H1 (cell line): ENCODE data around the gene RETSAT. TPM values are rescaled to one million over a fixed set of nuclear protein-coding genes. Genes with fewer than 3 reads are reported as not detected.

Experiments used
- CTCF ChIA-PET: fragments of 300-600 bp; sonication (Branson Sonifier 250); formaldehyde crosslinking; loops from one replicate; lab custom pipeline; 2021; ENCODE audit not compliant: partially characterized antibody; lab: Charles Lee
- POLR2A ChIA-PET: fragments of 300-600 bp; sonication (Branson Sonifier 250); formaldehyde crosslinking; loops from one replicate; lab custom pipeline; 2021; ENCODE audit warnings: inconsistent platforms; ENCODE audit not compliant: partially characterized antibody; lab: Charles Lee
- DNase-seq, 2 experiments: peaks; one replicate each; pipeline versions ENCODE4 v3.0.0 to v3.0.0-alpha.2; 2010 to 2022; ENCODE audit warnings: low spot score in 2 of 2, low read depth in 1 of 2, mixed read lengths in 1 of 2
- FAIRE-seq: peaks from 2 replicates; lab custom pipeline; 2011; peaks lifted over from hg19 to GRCh38; lab: Jason Lieb, UNC
- H2AFZ ChIP-seq: 2 replicates; pipeline ENCODE4 v1.8.1; 2012; ENCODE audit warnings: low read length, inconsistent platforms
- H2AK5ac ChIP-seq: 2 replicates; pipeline ENCODE4 v1.6.1; 2013; ENCODE audit warnings: low read depth, low read length
- H2BK120ac ChIP-seq: replicated peaks from 2 replicates; pipeline ENCODE3; 2013; ENCODE audit warnings: low read depth, low read length, inconsistent platforms
- H2BK12ac ChIP-seq: 2 replicates; pipeline ENCODE4 v1.6.1; 2013; ENCODE audit warnings: low read depth, low read length
- H2BK15ac ChIP-seq: 2 replicates; pipeline ENCODE4 v1.6.1; 2013; ENCODE audit warnings: low read length
- H2BK20ac ChIP-seq: 2 replicates; pipeline ENCODE4 v1.6.1; 2013; ENCODE audit warnings: low read length
- H2BK5ac ChIP-seq: 2 replicates; pipeline ENCODE4 v1.6.1; 2013; ENCODE audit warnings: low read depth, low read length
- H3K14ac ChIP-seq: 2 replicates; pipeline ENCODE4 v1.6.1; 2013; ENCODE audit warnings: inconsistent platforms; ENCODE audit not compliant: insufficient read length
- H3K18ac ChIP-seq: 2 replicates; pipeline ENCODE4 v1.6.1; 2013; ENCODE audit warnings: low read length; ENCODE audit errors: extremely low read depth
- H3K23ac ChIP-seq: 2 replicates; pipeline ENCODE4 v1.6.1; 2013; ENCODE audit warnings: inconsistent platforms; ENCODE audit not compliant: insufficient read length
- H3K23me2 ChIP-seq: 2 replicates; pipeline ENCODE4 v1.6.1; 2013; ENCODE audit warnings: low read depth, low read length
- H3K27ac ChIP-seq: 2 replicates; pipeline ENCODE4 v1.6.1; 2011; ENCODE audit warnings: low read depth, low read length, inconsistent platforms
- H3K27me3 ChIP-seq, 4 experiments: replicated peaks in 1 of 4; 1 replicate in 1 of 4; 2 replicates in 3 of 4; pipeline versions ENCODE4 v1.6.1 to v1.8.1; 2011 to 2013; ENCODE audit warnings: low read length in 3 of 4, mild to moderate bottlenecking in 3 of 4, inconsistent platforms in 2 of 4, mixed read lengths in 2 of 4, moderate library complexity in 1 of 4; ENCODE audit not compliant: control insufficient read depth in 3 of 4, insufficient read depth in 3 of 4; ENCODE audit errors: extremely low read depth in 1 of 4
- H3K36me3 ChIP-seq, 4 experiments: 2 replicates each; pipeline versions ENCODE4 v1.6.1 to v1.8.1; 2011 to 2013; ENCODE audit warnings: mild to moderate bottlenecking in 4 of 4, low read length in 3 of 4, moderate library complexity in 2 of 4, control low read depth in 1 of 4, inconsistent platforms in 1 of 4; ENCODE audit not compliant: insufficient read depth in 4 of 4, control insufficient read depth in 2 of 4
- H3K4ac ChIP-seq: replicated peaks from 2 replicates; pipeline ENCODE3; 2013; ENCODE audit warnings: low read length, low read depth, mixed read lengths, inconsistent platforms; ENCODE audit not compliant: insufficient read length
- H3K4me1 ChIP-seq, 4 experiments: replicated peaks in 1 of 4; 1 replicate in 1 of 4; 2 replicates in 3 of 4; pipeline versions ENCODE4 v1.6.1 to v1.8.1; 2011 to 2013; ENCODE audit warnings: low read length in 3 of 4, inconsistent platforms in 2 of 4, mixed read lengths in 1 of 4; ENCODE audit not compliant: insufficient read depth in 4 of 4, control insufficient read depth in 3 of 4
- H3K4me2 ChIP-seq, 2 experiments: 2 replicates each; pipeline versions ENCODE4 v1.6.1 to v1.8.1; 2011 to 2013; ENCODE audit warnings: low read depth in 2 of 2, low read length in 2 of 2, control low read depth in 1 of 2, inconsistent platforms in 1 of 2, mild to moderate bottlenecking in 1 of 2; ENCODE audit not compliant: insufficient read depth in 1 of 2
- H3K4me3 ChIP-seq, 4 experiments: fragments of 200-600, 300-600 bp in 1 of 4; sonication (generic), shearing (Covaris generic), sonication (Bioruptor Twin) in 1 of 4; 2 replicates each; pipeline versions ENCODE4 v1.5.1 to v1.8.1; 2011 to 2016; ENCODE audit warnings: low read length in 4 of 4, low read depth in 3 of 4, control low read depth in 2 of 4, inconsistent platforms in 2 of 4, mild to moderate bottlenecking in 2 of 4, mixed read lengths in 1 of 4, moderate library complexity in 1 of 4; ENCODE audit not compliant: insufficient read depth in 2 of 4; ENCODE audit errors: extremely low read depth in 1 of 4
- H3K56ac ChIP-seq: replicated peaks from 2 replicates; pipeline ENCODE3; 2013; ENCODE audit warnings: low read depth, mild to moderate bottlenecking, mixed read lengths, low read length, inconsistent platforms; ENCODE audit not compliant: insufficient read length
- H3K79me1 ChIP-seq: 2 replicates; pipeline ENCODE4 v1.6.1; 2013; ENCODE audit warnings: low read depth, low read length, control low read depth
- H3K79me2 ChIP-seq, 2 experiments: 2 replicates each; pipeline versions ENCODE4 v1.6.1 to v1.8.1; 2012 to 2013; ENCODE audit warnings: low read length in 2 of 2, mild to moderate bottlenecking in 2 of 2, inconsistent platforms in 1 of 2; ENCODE audit not compliant: insufficient read depth in 2 of 2, control insufficient read depth in 1 of 2
- H3K9ac ChIP-seq, 4 experiments: replicated peaks in 1 of 4; 1 replicate in 1 of 4; 2 replicates in 3 of 4; pipeline versions ENCODE4 v1.6.1 to v1.8.1; 2011 to 2013; ENCODE audit warnings: low read depth in 3 of 4, low read length in 3 of 4, control low read depth in 2 of 4, mild to moderate bottlenecking in 2 of 4, moderate library complexity in 2 of 4, inconsistent platforms in 1 of 4; ENCODE audit errors: extremely low read depth in 1 of 4
- H3K9me3 ChIP-seq, 2 experiments: 2 replicates each; pipeline versions ENCODE4 v1.6.1 to v1.8.1; 2012 to 2013; ENCODE audit warnings: mild to moderate bottlenecking in 2 of 2, moderate library complexity in 2 of 2, control low read depth in 1 of 2, inconsistent platforms in 1 of 2, low read depth in 1 of 2, low read length in 1 of 2, mixed read lengths in 1 of 2; ENCODE audit not compliant: insufficient read depth in 2 of 2
- H4K20me1 ChIP-seq, 2 experiments: replicated peaks in 1 of 2; 2 replicates each; pipeline versions ENCODE3 to v1.8.1; 2011 to 2013; ENCODE audit warnings: inconsistent platforms in 2 of 2, low read length in 2 of 2, mild to moderate bottlenecking in 1 of 2; ENCODE audit not compliant: insufficient read depth in 2 of 2, control insufficient read depth in 1 of 2
- H4K5ac ChIP-seq: 2 replicates; pipeline ENCODE4 v1.6.1; 2013; ENCODE audit warnings: low read length, low read depth, mixed read lengths, inconsistent platforms; ENCODE audit not compliant: insufficient read length
- H4K8ac ChIP-seq: 2 replicates; pipeline ENCODE4 v1.8.0; 2013; ENCODE audit warnings: mild to moderate bottlenecking, moderate library complexity, low read length, inconsistent platforms; ENCODE audit not compliant: insufficient read depth; ENCODE audit errors: extremely low read depth
- H4K91ac ChIP-seq: replicated peaks from 2 replicates; pipeline ENCODE3; 2013; ENCODE audit warnings: low read length, mixed read lengths, inconsistent platforms; ENCODE audit not compliant: insufficient read length
- CTCF ChIP-seq, 3 experiments: IDR thresholded peaks; 1 replicate in 2 of 3; 2 replicates in 1 of 3; pipeline versions ENCODE4 v1.5.1 to v1.6.1; 2011; ENCODE audit warnings: low read length in 3 of 3, mild to moderate bottlenecking in 3 of 3, inconsistent platforms in 2 of 3, low read depth in 1 of 3, moderate library complexity in 1 of 3; ENCODE audit not compliant: insufficient read depth in 1 of 3; ENCODE audit errors: control extremely low read depth in 1 of 3
- JUND ChIP-seq: IDR thresholded peaks from 2 replicates; pipeline ENCODE4 v1.6.1; 2011; ENCODE audit warnings: mild to moderate bottlenecking, improper control_type of control experiment, low read length
- KDM1A ChIP-seq: fragments of 200-600, 300-600 bp; sonication (generic); IDR thresholded peaks from 2 replicates; pipeline ENCODE4 v1.7.1; 2016; ENCODE audit warnings: mild to moderate bottlenecking, low read length, borderline replicate concordance
- KDM5A ChIP-seq: fragments of 200-600 bp; IDR thresholded peaks from 2 replicates; pipeline ENCODE4 v1.7.1; 2012; ENCODE audit warnings: mild to moderate bottlenecking, low read length, inconsistent platforms, mixed read lengths
- NANOG ChIP-seq: IDR thresholded peaks from 2 replicates; pipeline ENCODE4 v1.6.1; 2011; ENCODE audit warnings: low read length, low read depth, mild to moderate bottlenecking, inconsistent platforms; ENCODE audit not compliant: insufficient read depth, poor library complexity, severe bottlenecking
- PHF8 ChIP-seq: fragments of 200-600 bp; sonication (generic); conservative IDR thresholded peaks from 2 replicates; pipeline ENCODE4 v1.7.1; 2012; ENCODE audit warnings: low read depth, mild to moderate bottlenecking, inconsistent platforms, low read length, moderate library complexity
- POLR2A ChIP-seq, 2 experiments: IDR thresholded peaks; 1 replicate in 1 of 2; 2 replicates in 1 of 2; pipeline ENCODE4 v1.6.1; 2011; ENCODE audit warnings: low read depth in 2 of 2, low read length in 2 of 2, mild to moderate bottlenecking in 2 of 2; ENCODE audit errors: control extremely low read depth in 1 of 2
- POU5F1 ChIP-seq: IDR thresholded peaks from 2 replicates; pipeline ENCODE4 v1.6.1; 2011; ENCODE audit warnings: low read depth, mild to moderate bottlenecking, low read length, moderate library complexity
- RXRA ChIP-seq: IDR thresholded peaks from 2 replicates; pipeline ENCODE4 v1.6.1; 2011; ENCODE audit warnings: low read depth, mild to moderate bottlenecking, low read length, moderate library complexity; ENCODE audit not compliant: insufficient read depth
- SIRT6 ChIP-seq: IDR thresholded peaks from one replicate; pipeline ENCODE4 v1.7.1; 2012; ENCODE audit warnings: low read length, inconsistent platforms
- TCF12 ChIP-seq: IDR thresholded peaks from 2 replicates; pipeline ENCODE4 v1.6.1; 2011; ENCODE audit warnings: low read depth, mild to moderate bottlenecking, low read length
- WGBS, 2 experiments: shearing (Covaris generic) in 1 of 2; methylation state at CpG; one replicate each; pipeline versions ENCODE4 v1.1.6 to v1.1.7; 2013 to 2015; ENCODE audit warnings: low lambda C conversion rate in 2 of 2, mixed read lengths in 2 of 2, inconsistent platforms in 1 of 2, low coverage in 1 of 2, missing lambda C conversion rate in 1 of 2; ENCODE audit not compliant: insufficient replicate concordance in 2 of 2, insufficient coverage in 1 of 2, insufficient read length in 1 of 2; ENCODE audit errors: extremely low coverage in 1 of 2, missing lambda C conversion rate in 1 of 2; 5-methylcytosine and 5-hydroxymethylcytosine counted together
- polyA plus RNA-seq, 7 experiments: library from polyadenylated mRNA; depleted of rRNA in 3 of 7; stranded (reverse) in 5 of 7; unstranded in 2 of 7; fragments of >200 nt in 5 of 7; fragments of 200-250 nt in 2 of 7; gene quantifications; 1 replicate in 5 of 7; 2 replicates in 1 of 7; 4 replicates in 1 of 7; pipeline versions ENCODE4 v1.2.1 to v1.2.3, GENCODE V29; 2011 to 2013; ENCODE audit warnings: missing spikeins in 2 of 7, mixed read lengths in 2 of 7
- total RNA-seq: library from RNA; stranded (reverse); fragmentation: NEBNext Ultra II Directional; extraction: Animal tissue kit (Norgen Biotek cat#: 25700); gene quantifications from 2 replicates; pipeline ENCODE4 v1.2.1, GENCODE V29; 2021

RETSAT gene
- total and polyA plus RNA-seq, 2 of the 8 experiments (the other 6 are each of a cell fraction or from before 2014, with no cell fraction given) = 15.8 to 16.7 TPM

GRCh38 chr2:85385746-85386145 lies 31.4 kb upstream of the RETSAT start:
- Histone ChIP-seq H3K14ac (no peak overlapping the region), H2BK15ac (no peak overlapping the region), H3K79me1 (no peaks in the 10 kb centered on the region), H4K5ac (no peak overlapping the region), H3K18ac (no peak overlapping the region; the same call in 1 of the 2 replicates), H3K27ac (no peak overlapping the region), H3K23me2 (no peaks in the 10 kb centered on the region), H3K4me2 (no peak overlapping the region), H3K56ac (no peak overlapping the region), H3K4ac (no peak overlapping the region), H3K9ac (no peak overlapping the region), H3K9me3 (peaks cover 0 to under 1% of the 10 kb centered on the region in 2 experiments; a peak in 1 of 4 replicates), H3K4me1 (peaks cover 0 to 9% (median 0%) of the 10 kb centered on the region in 4 experiments; a peak in 1 of 7 replicates), H3K27me3 (no peaks in the 10 kb centered on the region; a peak in 1 of 7 replicates), H2BK5ac (no peak overlapping the region), H3K79me2 (no peaks in the 10 kb centered on the region), H2BK120ac (no peak overlapping the region), H2BK20ac (no peak overlapping the region), H3K4me3 (no peak overlapping the region), H2AFZ (no peak overlapping the region), H3K36me3 (no peaks in the 10 kb centered on the region), H4K20me1 (no peaks in the 10 kb centered on the region), H3K23ac (no peak overlapping the region), H4K8ac (no peak overlapping the region), H2AK5ac (no peak overlapping the region), H2BK12ac (no peak overlapping the region), H4K91ac (no peak overlapping the region)
- ChIA-PET POLR2A (interaction anchor here (0.7 to 25.0 kb wide), 3 partner anchors 8 to 175 kb away, joined by 3 to 396 read pairs (median 9); partner anchors contain the start of genes GGCX and MAT2A), CTCF (interaction anchor here (1.3 to 8.6 kb wide), 3 partner anchors 28 to 170 kb away, joined by 3 to 102 read pairs (median 3); no protein-coding TSS in a partner anchor)
- DNase-seq (no peak), FAIRE-seq (no peak)
- WGBS, 2 experiments = 88% methylated on average over 2 of the region's 2 CpGs; no CpG with 5 or more reads in 1 of the 2 experiments
- TF ChIP-seq KDM5A (no peak), KDM1A (no peak), POLR2A (IDR thresholded peaks at IDR 0.05; ENCODE audit: control extremely low read depth in 1 of 2, low read depth in 2 of 2, low read length in 2 of 2) (no peak), CTCF (IDR thresholded peaks at IDR 0.05; ENCODE audit: control extremely low read depth in 1 of 3, insufficient read depth in 1 of 3, low read depth in 1 of 3, low read length in 3 of 3) (no peak), RXRA (no peak), NANOG (no peak), SIRT6 (no peak), TCF12 (no peak), JUND (no peak), POU5F1 (no peak), PHF8 (no peak)
